LNCAP (cell line): ENCODE measurements around the gene IGF1R.

ENCODE experiments used
- CTCF ChIP-seq: fragments of 450-650 bp; IDR thresholded peaks from 2 replicates; pipeline ENCODE4 v1.5.1; 2017; ENCODE audit warnings: mild to moderate bottlenecking

The IGF1R gene

GRCh38 chr15:98770984-98771383 lies 122.6 kb downstream of the IGF1R start:
- no peak for TF ChIP-seq CTCF

GRCh38 chr15:98771541-98771940 lies 123.2 kb downstream of the IGF1R start:
- TF ChIP-seq CTCF: no peak

GRCh38 chr15:98772895-98773294 lies 124.6 kb downstream of the IGF1R start:
- no peak for TF ChIP-seq CTCF

- no peak for TF ChIP-seq CTCF
These were observed 125.3 kb downstream of the IGF1R start for GRCh38 chr15:98773616-98774015.

- no peak for TF ChIP-seq CTCF
These were observed 126.6 kb downstream of the IGF1R start for GRCh38 chr15:98774756-98775497.

- no peak for TF ChIP-seq CTCF
These were observed 127.3 kb downstream of the IGF1R start for GRCh38 chr15:98775498-98776230.

GRCh38 chr15:98776607-98777281 lies 128.4 kb downstream of the IGF1R start:
- TF ChIP-seq CTCF: no peak
